ENCODE measurements around the gene PNMA8B. TPM values are rescaled to one million over a fixed set of nuclear protein-coding genes. Genes with fewer than 3 reads are reported as not detected.

Gene PNMA8B
- total and polyA plus RNA-seq, 9 donors, result 1.8 to 4.3 (median 3.5) TPM

GRCh38 chr19:46447006-46447405, 48.7 kb downstream of the PNMA8B start:
- WGBS (ENCODE audit: insufficient coverage), result no CpG with 5 or more reads among the region's 3 CpGs
- H3K27ac ChIP-seq (ENCODE audit: low read length), result no peak overlapping the region

GRCh38 chr19:46446021-46446420, 49.6 kb downstream of the PNMA8B start:
- 77% methylated on average over 15 of the region's 15 CpGs for WGBS (ENCODE audit: insufficient coverage)

More at GRCh38 chr19:46447006-46447405, 48.7 kb downstream of the PNMA8B start:
- no peak for DNase-seq
- H3K27me3 ChIP-seq (ENCODE audit: control insufficient read depth, insufficient read depth, low read length), result no peaks in the 10 kb centered on the region
- no peaks in the 10 kb centered on the region for H3K36me3 ChIP-seq (ENCODE audit: control insufficient read depth, insufficient read depth, low read length)
- H3K4me1 ChIP-seq (ENCODE audit: control insufficient read depth, insufficient read depth, low read length), result peaks cover 29% of the 10 kb centered on the region
- H3K4me3 ChIP-seq (ENCODE audit: low read length), result no peak overlapping the region
- H3K9me3 ChIP-seq (replicated peaks; ENCODE audit: control insufficient read depth, low read depth, low read length), result peaks cover 2% of the 10 kb centered on the region

GRCh38 chr19:46442808-46443450, 52.7 kb downstream of the PNMA8B start:
- peak overlapping the region; percentile 67 for H3K27ac ChIP-seq (ENCODE audit: low read length)
- WGBS (ENCODE audit: insufficient coverage), result 20% methylated on average over 4 of the region's 8 CpGs

More at GRCh38 chr19:46446021-46446420, 49.6 kb downstream of the PNMA8B start:
- Histone ChIP-seq H3K4me1 (ENCODE audit: control insufficient read depth, insufficient read depth, low read length) (peaks cover 24% of the 10 kb centered on the region), H3K4me3 (ENCODE audit: low read length) (no peak overlapping the region), H3K27ac (ENCODE audit: low read length) (no peak overlapping the region), H3K9me3 (replicated peaks; ENCODE audit: control insufficient read depth, low read depth, low read length) (peaks cover 2% of the 10 kb centered on the region), H3K36me3 (ENCODE audit: control insufficient read depth, insufficient read depth, low read length) (no peaks in the 10 kb centered on the region), H3K27me3 (ENCODE audit: control insufficient read depth, insufficient read depth, low read length) (no peaks in the 10 kb centered on the region)
- DNase-seq, result no peak

GRCh38 chr19:46441866-46442265, 53.8 kb downstream of the PNMA8B start:
- Histone ChIP-seq H3K9me3 (replicated peaks; ENCODE audit: control insufficient read depth, low read depth, low read length) (no peaks in the 10 kb centered on the region), H3K4me3 (ENCODE audit: low read length) (no peak overlapping the region), H3K27ac (ENCODE audit: low read length) (peak overlapping the region; percentile 55), H3K36me3 (ENCODE audit: control insufficient read depth, insufficient read depth, low read length) (no peaks in the 10 kb centered on the region), H3K4me1 (ENCODE audit: control insufficient read depth, insufficient read depth, low read length) (peaks cover 13% of the 10 kb centered on the region), H3K27me3 (ENCODE audit: control insufficient read depth, insufficient read depth, low read length) (no peaks in the 10 kb centered on the region)
- DNase-seq, result no peak
- WGBS (ENCODE audit: insufficient coverage), result no CpG with 5 or more reads among the region's 1 CpG

More at GRCh38 chr19:46442808-46443450, 52.7 kb downstream of the PNMA8B start:
- peak; percentile 85 for DNase-seq
- no peaks in the 10 kb centered on the region for H3K36me3 ChIP-seq (ENCODE audit: control insufficient read depth, insufficient read depth, low read length)
- no peak overlapping the region for H3K4me3 ChIP-seq (ENCODE audit: low read length)
- H3K27me3 ChIP-seq (ENCODE audit: control insufficient read depth, insufficient read depth, low read length), result no peaks in the 10 kb centered on the region
- peaks cover 19% of the 10 kb centered on the region for H3K4me1 ChIP-seq (ENCODE audit: control insufficient read depth, insufficient read depth, low read length)
- H3K9me3 ChIP-seq (replicated peaks; ENCODE audit: control insufficient read depth, low read depth, low read length), result no peaks in the 10 kb centered on the region

Other genes with a start within 250 kb of the PNMA8B start
- gene HIF3A, start 198.8 kb downstream of the PNMA8B start, total RNA-seq, result 93.6 TPM
- gene HIF3A, start 198.8 kb downstream of the PNMA8B start, polyA plus RNA-seq (ENCODE audit: insufficient read depth in 1 of 8, insufficient read length in 8 of 8, low replicate concordance in 1 of 8), result 100 to 1,000 TPM; 114 to 312 (median 196) TPM
- 42.6 TPM for gene PPP5C, start 148.8 kb downstream of the PNMA8B start, total RNA-seq
- 10 to 100 TPM; 58.5 to 71.7 (median 61.3) TPM for gene PPP5C, start 148.8 kb downstream of the PNMA8B start, polyA plus RNA-seq (ENCODE audit: insufficient read depth in 1 of 8, insufficient read length in 8 of 8, low replicate concordance in 1 of 8)
- gene CCDC8, start 82.3 kb downstream of the PNMA8B start, total RNA-seq, result 73.9 TPM
- 10 to 100 TPM; 63.9 to 95.3 (median 79.0) TPM for gene CCDC8, start 82.3 kb downstream of the PNMA8B start, polyA plus RNA-seq (ENCODE audit: insufficient read depth in 1 of 8, insufficient read length in 8 of 8, low replicate concordance in 1 of 8)
- gene PNMA8C, start 66.9 kb downstream of the PNMA8B start, total RNA-seq, result 0.44 TPM
- gene PNMA8C, start 66.9 kb downstream of the PNMA8B start, polyA plus RNA-seq (ENCODE audit: insufficient read depth in 1 of 8, insufficient read length in 8 of 8, low replicate concordance in 1 of 8), result under 1 TPM; 0.18 to 0.53 (median 0.33) TPM
- gene PNMA8A, start 24.3 kb downstream of the PNMA8B start, total RNA-seq, result 47.4 TPM
- gene PNMA8A, start 24.3 kb downstream of the PNMA8B start, polyA plus RNA-seq (ENCODE audit: insufficient read depth in 1 of 8, insufficient read length in 8 of 8, low replicate concordance in 1 of 8), result 10 to 100 TPM; 34.2 to 63.9 (median 54.5) TPM
- gene CALM3, start 105.5 kb upstream of the PNMA8B start, total RNA-seq, result 70.8 TPM
- gene CALM3, start 105.5 kb upstream of the PNMA8B start, polyA plus RNA-seq (ENCODE audit: insufficient read depth in 1 of 8, insufficient read length in 8 of 8, low replicate concordance in 1 of 8), result 100 to 1,000 TPM; 191 to 288 (median 244) TPM
- gene PTGIR, start 129.2 kb upstream of the PNMA8B start, total RNA-seq, result 2.7 TPM
- 1 to 10 TPM; 1.9 to 4.3 (median 3.3) TPM for gene PTGIR, start 129.2 kb upstream of the PNMA8B start, polyA plus RNA-seq (ENCODE audit: insufficient read depth in 1 of 8, insufficient read length in 8 of 8, low replicate concordance in 1 of 8)
- gene GNG8, start 140.3 kb upstream of the PNMA8B start, total RNA-seq, result not detected
- gene GNG8, start 140.3 kb upstream of the PNMA8B start, polyA plus RNA-seq (ENCODE audit: insufficient read depth in 1 of 8, insufficient read length in 8 of 8, low replicate concordance in 1 of 8), result 1 to 10 TPM in 2 of 8 donors, under 1 TPM in 2, not detected in 4; 0.70 to 2.7 (median 0.89) TPM
- gene DACT3, start 165.3 kb upstream of the PNMA8B start, total RNA-seq, result 14.6 TPM
- gene DACT3, start 165.3 kb upstream of the PNMA8B start, polyA plus RNA-seq (ENCODE audit: insufficient read depth in 1 of 8, insufficient read length in 8 of 8, low replicate concordance in 1 of 8), result 10 to 100 TPM; 11.5 to 28.9 (median 19.8) TPM
- 12.1 TPM for gene PRKD2, start 221.2 kb upstream of the PNMA8B start, total RNA-seq
- gene PRKD2, start 221.2 kb upstream of the PNMA8B start, polyA plus RNA-seq (ENCODE audit: insufficient read depth in 1 of 8, insufficient read length in 8 of 8, low replicate concordance in 1 of 8), result 10 to 100 TPM; 19.6 to 29.8 (median 24.1) TPM